H4 (cell line): ENCODE measurements around the gene RBSN. TPM values are rescaled to one million over a fixed set of nuclear protein-coding genes. Genes with fewer than 3 reads are reported as not detected.
"Not testable (repeated sequence)": the region's sequence is repeated elsewhere in the genome, so short reads cannot be mapped to it uniquely, and the experiment has no call there.

Experiments used
- DNase-seq: peaks from one replicate; pipeline ENCODE4 v3.0.0-alpha.2; 2015; ENCODE audit warnings: low spot score
- total RNA-seq: library from RNA; depleted of rRNA; stranded (reverse); fragments of >200 nt; shearing (Covaris generic); gene quantifications from 2 replicates; pipeline ENCODE4 v1.2.3, GENCODE V29; 2014; rRNA removed

The RBSN gene
- total RNA-seq: 7.1 and 12.7 TPM in 2 replicates

GRCh38 chr3:15098503-15099363 is at the start of gene RBSN:
TSS of gene RBSN (minus strand) at chr3:15099148. CDS start at chr3:15096120, 3,028 bp downstream.
- DNase-seq: peak; percentile 91

GRCh38 chr3:15148614-15149013 is 49.7 kb upstream of the RBSN start:
- peak; percentile 51 for DNase-seq

GRCh38 chr3:15136885-15137284 is 37.9 kb upstream of the RBSN start:
- not testable (repeated sequence) for DNase-seq

GRCh38 chr3:15134968-15135367 is 36.0 kb upstream of the RBSN start:
- DNase-seq: not testable (repeated sequence)

GRCh38 chr3:15128403-15128802 is 29.5 kb upstream of the RBSN start:
- not testable (repeated sequence) for DNase-seq

GRCh38 chr3:15126975-15127374 is 28.0 kb upstream of the RBSN start:
- not testable (repeated sequence) for DNase-seq

GRCh38 chr3:15122398-15122797 is 23.4 kb upstream of the RBSN start:
- no peak for DNase-seq

GRCh38 chr3:15121936-15122335 is 23.0 kb upstream of the RBSN start:
- no peak for DNase-seq

GRCh38 chr3:15120986-15121385 is 22.0 kb upstream of the RBSN start:
- no peak for DNase-seq

GRCh38 chr3:15117011-15117410 is 18.1 kb upstream of the RBSN start:
- no peak for DNase-seq

GRCh38 chr3:15116032-15116669 is 17.2 kb upstream of the RBSN start:
- DNase-seq: no peak

GRCh38 chr3:15114466-15115358 is 15.8 kb upstream of the RBSN start:
- no peak for DNase-seq

- no peak for DNase-seq
Measured at GRCh38 chr3:15113884-15114283, 14.9 kb upstream of the RBSN start.

- no peak for DNase-seq
Measured at GRCh38 chr3:15113471-15113870, 14.5 kb upstream of the RBSN start.

GRCh38 chr3:15112011-15112410 is 13.1 kb upstream of the RBSN start:
- no peak for DNase-seq

- no peak for DNase-seq
Measured at GRCh38 chr3:15110206-15110605, 11.3 kb upstream of the RBSN start.

- no peak for DNase-seq
Measured at GRCh38 chr3:15108869-15109268, 9.9 kb upstream of the RBSN start.

- DNase-seq: peak; percentile 53
Measured at GRCh38 chr3:15108082-15108545, 9.2 kb upstream of the RBSN start.

GRCh38 chr3:15107075-15107947 is 8.4 kb upstream of the RBSN start:
- DNase-seq: no peak

GRCh38 chr3:15102836-15103235 is 3.9 kb upstream of the RBSN start:
- no peak for DNase-seq

GRCh38 chr3:15102256-15102655 is 3.3 kb upstream of the RBSN start:
- DNase-seq: peak; percentile 43
